K562 (cell line): ENCODE results near the gene ALCAM. TPM values are rescaled to one million over a fixed set of nuclear protein-coding genes. Genes with fewer than 3 reads are reported as not detected.

Experiments used
- ATAC-seq: fragments of 200-7000 bp; cut with Tn5 transposase; 3 replicates; pipeline ENCODE4 v1.9.1; 2020; ENCODE audit warnings: moderate library complexity
- BruUV-seq: library from RNA; stranded (reverse); fragments of 400-500 nt; replicated peaks from 2 replicates; lab custom pipeline; 2021; lab: Mats Ljungman, UMichigan
- CTCF ChIA-PET: fragments of 300-600 bp; formaldehyde crosslinking; extraction: SDS; loops from one replicate; lab custom pipeline; 2021; ENCODE audit warnings: low intra/inter-chr PET ratio; lab: Yijun Ruan, JAX
- POLR2A ChIA-PET: fragments of 300-600, 350-650 bp; sonication (Branson Sonifier 250); formaldehyde crosslinking; extraction: SDS; loops from one replicate; lab custom pipeline; 2021; ENCODE audit warnings: antibody characterized with exemption, inconsistent platforms; lab: Yijun Ruan, JAX
- DNase-seq, 4 experiments: peaks; one replicate each; pipeline versions ENCODE4 v3.0.0 to v3.0.0-alpha.2; 2011 to 2018; ENCODE audit warnings: low spot score in 3 of 4, mixed read lengths in 3 of 4; ENCODE audit errors: extremely low read depth in 1 of 4
- FAIRE-seq: peaks from 2 replicates; lab custom pipeline; 2011; peaks lifted over from hg19 to GRCh38; lab: Jason Lieb, UNC
- H2AFZ ChIP-seq: 2 replicates; pipeline ENCODE4 v1.6.0; 2011; ENCODE audit warnings: low read depth, low read length, control low read depth, inconsistent platforms
- H3K27ac ChIP-seq: fragments of 200-600 bp; 3 replicates; pipeline ENCODE4 v1.8.0; 2011; ENCODE audit warnings: low read depth, mild to moderate bottlenecking, control low read depth, inconsistent platforms, low read length, moderate library complexity, mixed read lengths; ENCODE audit errors: extremely low read depth
- H3K27me3 ChIP-seq, 2 experiments: fragments of 300-600 bp in 1 of 2; 2 replicates in 1 of 2; 3 replicates in 1 of 2; pipeline versions ENCODE4 v1.6.0 to v1.8.0; 2011; ENCODE audit warnings: inconsistent platforms in 2 of 2, low read length in 2 of 2, mild to moderate bottlenecking in 1 of 2, mixed read lengths in 1 of 2, moderate library complexity in 1 of 2; ENCODE audit not compliant: control insufficient read depth in 2 of 2, insufficient read depth in 2 of 2
- H3K36me3 ChIP-seq: fragments of 300-600 bp; 3 replicates; pipeline ENCODE4 v1.8.0; 2011; ENCODE audit warnings: mild to moderate bottlenecking, low read length, inconsistent platforms; ENCODE audit not compliant: control insufficient read depth, insufficient read depth
- H3K4me1 ChIP-seq, 2 experiments: fragments of 200-600 bp in 1 of 2; replicated peaks in 1 of 2; 2 replicates in 1 of 2; 3 replicates in 1 of 2; pipeline versions ENCODE4 v1.5.1 to v1.8.0; 2011; ENCODE audit warnings: inconsistent platforms in 2 of 2, low read length in 2 of 2, mild to moderate bottlenecking in 1 of 2, mixed read lengths in 1 of 2, moderate library complexity in 1 of 2; ENCODE audit not compliant: control insufficient read depth in 2 of 2, insufficient read depth in 2 of 2
- H3K4me2 ChIP-seq: 2 replicates; pipeline ENCODE4 v1.6.1; 2011; ENCODE audit warnings: low read length, control low read depth, inconsistent platforms, mixed read lengths; ENCODE audit not compliant: insufficient read depth
- H3K4me3 ChIP-seq: fragments of 200-600 bp; sonication (generic), shearing (Covaris generic); 2 replicates; pipeline ENCODE4 v1.5.1; 2016; ENCODE audit warnings: control low read depth, inconsistent platforms
- H3K79me2 ChIP-seq: fragments of 200-600 bp; 3 replicates; pipeline ENCODE4 v1.8.0; 2011; ENCODE audit warnings: low read length, inconsistent platforms; ENCODE audit not compliant: control insufficient read depth, insufficient read depth
- H3K9ac ChIP-seq, 2 experiments: 2 replicates each; pipeline versions ENCODE4 v1.6.0 to v1.6.1; 2011; ENCODE audit warnings: low read depth in 2 of 2, low read length in 2 of 2, control low read depth in 1 of 2, inconsistent platforms in 1 of 2, mild to moderate bottlenecking in 1 of 2, mixed read lengths in 1 of 2; ENCODE audit not compliant: insufficient read depth in 1 of 2
- H3K9me1 ChIP-seq: one replicate; pipeline ENCODE4 v1.6.0; 2011; ENCODE audit warnings: inconsistent platforms, mild to moderate bottlenecking, low read length, moderate library complexity; ENCODE audit not compliant: control insufficient read depth, insufficient read depth
- H3K9me3 ChIP-seq: replicated peaks from 2 replicates; pipeline ENCODE4 v1.5.1; 2011; ENCODE audit warnings: low read depth, low read length, inconsistent platforms; ENCODE audit not compliant: control insufficient read depth, insufficient read depth
- H4K20me1 ChIP-seq: replicated peaks from 2 replicates; pipeline ENCODE4 v1.6.1; 2011; ENCODE audit warnings: low read length, inconsistent platforms, mixed read lengths; ENCODE audit not compliant: control insufficient read depth, insufficient read depth
- CCNT2 ChIP-seq: IDR thresholded peaks from 2 replicates; pipeline ENCODE4 v1.6.1; 2011; ENCODE audit warnings: borderline replicate concordance, low read depth, mild to moderate bottlenecking, moderate library complexity, mixed read lengths, low read length; ENCODE audit not compliant: insufficient read length; ENCODE audit errors: extremely low read depth
- CREBBP ChIP-seq: IDR thresholded peaks from one replicate; pipeline ENCODE4 v1.6.1; 2012; ENCODE audit warnings: low read depth, mild to moderate bottlenecking, control low read depth, inconsistent platforms, low read length
- HEY1 ChIP-seq: fragments of 250-450 bp; sonication (Bioruptor Pico); IDR thresholded peaks from 2 replicates; pipeline ENCODE4 v1.5.0; 2020; ENCODE audit warnings: mild to moderate bottlenecking, moderate library complexity, borderline replicate concordance
- KAT7 ChIP-seq: sonication (generic); formaldehyde crosslinking; IDR thresholded peaks from 2 replicates; pipeline ENCODE4 v1.8.0; 2022; ENCODE audit warnings: missing genetic modification reagents, mild to moderate bottlenecking, borderline replicate concordance
- KHSRP ChIP-seq: fragments of 450-650 bp; IDR thresholded peaks from 2 replicates; pipeline ENCODE4 v1.6.1; 2017
- NCOA1 ChIP-seq: fragments of 450-650 bp; IDR thresholded peaks from 2 replicates; pipeline ENCODE4 v1.6.1; 2016; ENCODE audit warnings: low read depth
- NCOA4 ChIP-seq: fragments of 450-650 bp; IDR thresholded peaks from 2 replicates; pipeline ENCODE4 v1.6.1; 2018; ENCODE audit warnings: mild to moderate bottlenecking; ENCODE audit not compliant: partially characterized antibody
- NEUROD1 ChIP-seq: fragments of 150-350 bp; IDR thresholded peaks from 2 replicates; pipeline ENCODE4 v1.6.1; 2014; ENCODE audit warnings: borderline replicate concordance, low read length, low read depth; ENCODE audit not compliant: partially characterized antibody
- PHB ChIP-seq: fragments of 250-450 bp; sonication (Bioruptor Pico); IDR thresholded peaks from 2 replicates; pipeline ENCODE4 v1.5.0; 2021
- PML ChIP-seq: IDR thresholded peaks from 2 replicates; pipeline ENCODE4 v1.6.1; 2012; ENCODE audit warnings: low read length, inconsistent platforms
- SIRT6 ChIP-seq: IDR thresholded peaks from one replicate; pipeline ENCODE4 v1.6.1; 2012; ENCODE audit warnings: low read depth, mild to moderate bottlenecking, control low read depth, inconsistent platforms, low read length, moderate library complexity
- SMARCE1 ChIP-seq: fragments of 450-650 bp; IDR thresholded peaks from 2 replicates; pipeline ENCODE4 v1.7.1; 2016; ENCODE audit warnings: mild to moderate bottlenecking
- SREBF1 ChIP-seq: fragments of 150-350 bp; IDR thresholded peaks from 2 replicates; pipeline ENCODE4 v1.6.1; 2014; ENCODE audit warnings: antibody characterized with exemption, low read depth, low read length, borderline replicate concordance
- U2AF1 ChIP-seq: fragments of 200-400 bp; formaldehyde crosslinking; optimal IDR thresholded peaks from 2 replicates; pipeline ENCODE3; 2017; ENCODE audit warnings: mild to moderate bottlenecking, low read depth, low read length, moderate library complexity
- ZBED1 ChIP-seq: IDR thresholded peaks from 2 replicates; pipeline ENCODE4 v1.6.1; 2014
- ZFP30 ChIP-seq: fragments of 250-450 bp; sonication (Bioruptor Pico); IDR thresholded peaks from 2 replicates; pipeline ENCODE4 v1.8.0; 2022; ENCODE audit warnings: moderate library complexity, mild to moderate bottlenecking, inconsistent platforms, borderline replicate concordance
- ZNF707 ChIP-seq: fragments of 250-450 bp; sonication (Bioruptor Pico); conservative IDR thresholded peaks from 2 replicates; pipeline ENCODE4 v1.8.0; 2022; ENCODE audit warnings: inconsistent platforms, mild to moderate bottlenecking, moderate library complexity
- ZNF75A ChIP-seq: fragments of 450-650 bp; formaldehyde crosslinking; IDR thresholded peaks from 2 replicates; pipeline ENCODE4 v1.4.0; 2020; ENCODE audit warnings: mild to moderate bottlenecking
- ZNF76 ChIP-seq: fragments of 250-450 bp; sonication (Bioruptor Pico); IDR thresholded peaks from 2 replicates; pipeline ENCODE4 v1.4.0; 2020; ENCODE audit warnings: mild to moderate bottlenecking, moderate library complexity, borderline replicate concordance
- WGBS: fragments of 100-300 bp; shearing (Covaris generic); methylation state at CpG from one replicate; pipeline ENCODE4 v1.1.6; 2016; ENCODE audit warnings: low coverage, mixed read lengths; ENCODE audit not compliant: insufficient coverage; ENCODE audit errors: missing lambda C conversion rate; 5-methylcytosine and 5-hydroxymethylcytosine counted together
- in situ Hi-C: fragments of 300-500 bp; cut with MboI; formaldehyde crosslinking; loops from 4 replicates; pipeline ENCODE4 v1.15.0; 2018; ENCODE audit warnings: inconsistent platforms, mixed read lengths
- intact Hi-C: fragments of 100-400 bp; cut with micrococcal nuclease; formaldehyde crosslinking; loops from 2 replicates; pipeline ENCODE4 v1.14.2; 2022
- polyA plus RNA-seq, 8 experiments: library from polyadenylated mRNA; depleted of rRNA in 4 of 8; stranded (reverse) in 5 of 8; unstranded in 3 of 8; fragments of >200 nt; fragmentation: Nextera tagmentation in 2 of 8; fragmentation: Illumina TruSeq in 1 of 8; extraction: Ambion mirVana in 2 of 8; extraction: Trizol in 1 of 8; gene quantifications; 2 replicates each; pipeline versions ENCODE4 v1.2.1 to v1.2.3, GENCODE V29; 2011 to 2014; ENCODE audit warnings: inconsistent platforms in 1 of 8, missing spikeins in 1 of 8
- total RNA-seq, 7 experiments: library from RNA; depleted of rRNA in 6 of 7; stranded (reverse); fragments of >200 nt in 6 of 7; fragmentation: Illumina TruSeq in 2 of 7; extraction: Trizol in 2 of 7; gene quantifications; 2 replicates each; pipeline versions ENCODE4 v1.2.1 to v1.2.3, GENCODE V29; 2011 to 2021; ENCODE audit warnings: low replicate concordance in 1 of 7

Gene ALCAM
- total and polyA plus RNA-seq, 9 of the 15 experiments (the other 6 are each of a cell fraction or from before 2014, with no cell fraction given) = 0.03 to 0.98 (median 0.14) TPM; not detected in 1

DNA sequence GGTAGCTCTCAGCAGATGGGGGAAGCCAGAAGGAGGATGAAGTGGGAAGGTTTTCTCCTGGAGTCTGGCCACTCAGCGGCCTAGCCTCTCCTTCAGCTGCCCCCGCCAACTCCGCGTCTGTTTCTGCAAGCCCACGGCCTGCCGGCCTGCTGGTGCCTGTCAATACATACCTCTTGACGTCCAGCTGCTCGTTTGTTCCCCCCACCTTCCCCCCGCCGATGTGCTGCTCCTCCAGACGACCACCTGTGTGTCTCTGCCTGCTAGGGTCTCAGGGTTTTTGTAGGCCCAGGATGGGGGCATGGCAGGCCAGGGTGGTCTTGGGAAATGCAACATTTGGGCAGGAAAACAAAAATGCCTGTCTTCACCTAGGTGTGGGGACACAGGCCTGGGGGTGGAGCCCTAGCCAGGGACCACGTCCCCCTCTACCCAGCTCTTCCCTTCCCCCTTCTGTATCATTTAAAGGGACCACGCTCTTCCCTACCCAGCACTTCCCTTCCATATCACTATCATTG is 137.8 kb downstream of the ALCAM start:
- no peak for DNase-seq
- no peak overlapping the region for H3K9ac ChIP-seq

More for the DNA sequence above, 137.8 kb downstream of the ALCAM start:
- POLR2A ChIA-PET = interaction anchor here (0.6 kb wide), 1 partner anchor 1608 kb away, joined by 3 read pairs; no protein-coding TSS in a partner anchor
- ATAC-seq = no peak
- Histone ChIP-seq H3K9me1 (no peaks in the 10 kb centered on the region), H3K27ac (no peak overlapping the region), H3K4me3 (no peak overlapping the region), H3K79me2 (no peaks in the 10 kb centered on the region), H3K4me2 (no peak overlapping the region), H3K4me1 (no peaks in the 10 kb centered on the region), H2AFZ (no peak overlapping the region), H3K36me3 (no peaks in the 10 kb centered on the region), H3K27me3 (no peaks in the 10 kb centered on the region), H3K9me3 (no peaks in the 10 kb centered on the region), H4K20me1 (no peaks in the 10 kb centered on the region)
- intact Hi-C loops (no loop called here), in situ Hi-C loops (no loop called here)
- CTCF ChIA-PET = no interaction called here
- FAIRE-seq = no peak
- no TSS peak for BruUV-seq
- TF ChIP-seq SREBF1 (no peak), ZFP30 (CRISPR knock-in tag) (no peak), ZBED1 (no peak), CCNT2 (no peak), KHSRP (no peak), ZNF75A (CRISPR knock-in tag) (no peak), NCOA1 (no peak), U2AF1 (no peak), SIRT6 (no peak), PML (no peak), KAT7 (CRISPR knock-in tag) (no peak), PHB (CRISPR knock-in tag) (no peak), NCOA4 (no peak), NEUROD1 (no peak), CREBBP (no peak), ZNF707 (CRISPR knock-in tag) (no peak), ZNF76 (CRISPR knock-in tag) (no peak), HEY1 (CRISPR knock-in tag) (no peak), SMARCE1 (no peak)
- 0% methylated on average over 1 of the region's 13 CpGs for WGBS
